Natural killer cell (primary cell): Measurements from ENCODE around the gene NANOS3. TPM values are rescaled to one million over a fixed set of nuclear protein-coding genes. Genes with fewer than 3 reads are reported as not detected.

Experiments
- ATAC-seq, 3 donors: fragments of 150-1000 bp in 2 of 3; fragments of 200-7000 bp in 1 of 3; cut with Tn5 transposase; 1 replicate in 1 of 3; 2 replicates in 2 of 3; pipeline ENCODE4 v1.10.0; 2021; ENCODE audit warnings: mild to moderate bottlenecking in 2 of 3, moderate library complexity in 2 of 3
- DNase-seq, 2 donors: peaks; one replicate each; pipeline versions ENCODE4 v3.0.0 to v3.0.0-alpha.2; 2013 to 2021; ENCODE audit warnings: mixed read lengths in 1 of 2
- H3K27ac ChIP-seq: one replicate; pipeline ENCODE4 v1.5.1; 2013; ENCODE audit warnings: mild to moderate bottlenecking, low read length
- H3K27me3 ChIP-seq: one replicate; pipeline ENCODE4 v1.6.1; 2013; ENCODE audit warnings: low read length; ENCODE audit not compliant: control insufficient read depth, insufficient read depth
- H3K36me3 ChIP-seq: one replicate; pipeline ENCODE4 v1.6.1; 2013; ENCODE audit warnings: low read length; ENCODE audit not compliant: control insufficient read depth, insufficient read depth
- H3K4me1 ChIP-seq: one replicate; pipeline ENCODE4 v1.6.1; 2013; ENCODE audit warnings: low read length; ENCODE audit not compliant: control insufficient read depth, insufficient read depth
- H3K4me3 ChIP-seq: one replicate; pipeline ENCODE4 v1.5.1; 2013; ENCODE audit warnings: low read length
- H3K9me3 ChIP-seq: one replicate; pipeline ENCODE4 v1.6.1; 2013; ENCODE audit warnings: low read length; ENCODE audit not compliant: control insufficient read depth, insufficient read depth
- H3K27ac Mint-ChIP-seq, 2 donors: one replicate each; pipeline ENCODE4 v1.8.0; 2022; ENCODE audit warnings: mild to moderate bottlenecking in 2 of 2, mixed read lengths in 2 of 2, moderate library complexity in 1 of 2
- H3K27me3 Mint-ChIP-seq, 2 donors: one replicate each; pipeline ENCODE4 v1.8.0; 2022; ENCODE audit warnings: low read depth in 2 of 2, mixed read lengths in 2 of 2
- H3K36me3 Mint-ChIP-seq: one replicate; pipeline ENCODE4 v1.8.0; 2022; ENCODE audit warnings: mixed read lengths
- H3K4me1 Mint-ChIP-seq, 2 donors: one replicate each; pipeline ENCODE4 v1.8.0; 2022; ENCODE audit warnings: mixed read lengths in 2 of 2
- H3K4me3 Mint-ChIP-seq: one replicate; pipeline ENCODE4 v1.8.0; 2022; ENCODE audit warnings: mild to moderate bottlenecking, moderate library complexity, mixed read lengths
- H3K9me3 Mint-ChIP-seq, 2 donors: one replicate each; pipeline ENCODE4 v1.8.0; 2022; ENCODE audit warnings: mixed read lengths in 2 of 2
- CTCF ChIP-seq: fragments of 200-600 bp; IDR thresholded peaks from one replicate; pipeline ENCODE4 v1.8.0; 2022; ENCODE audit warnings: antibody characterized with exemption
- WGBS: methylation state at CpG from one replicate; pipeline ENCODE4 v1.1.7; 2013; ENCODE audit warnings: missing lambda C conversion rate; ENCODE audit not compliant: insufficient coverage; 5-methylcytosine and 5-hydroxymethylcytosine counted together
- intact Hi-C: fragments of 100-400 bp; cut with micrococcal nuclease; formaldehyde crosslinking; loops from one replicate; pipeline ENCODE4 v1.14.2; 2022
- total RNA-seq, 4 donors: library from RNA; stranded (reverse); fragments of 120-200 nt in 1 of 4; gene quantifications; one replicate each; pipeline versions ENCODE4 v1.2.3 to v1.2.4, GENCODE V29; 2013 to 2022

Gene NANOS3
- total RNA-seq, 3 donors from 2014 or later (not counting 1 experiment from before 2014, with no cell fraction given) = 2.6 to 6.3 (median 3.0) TPM

DNA sequence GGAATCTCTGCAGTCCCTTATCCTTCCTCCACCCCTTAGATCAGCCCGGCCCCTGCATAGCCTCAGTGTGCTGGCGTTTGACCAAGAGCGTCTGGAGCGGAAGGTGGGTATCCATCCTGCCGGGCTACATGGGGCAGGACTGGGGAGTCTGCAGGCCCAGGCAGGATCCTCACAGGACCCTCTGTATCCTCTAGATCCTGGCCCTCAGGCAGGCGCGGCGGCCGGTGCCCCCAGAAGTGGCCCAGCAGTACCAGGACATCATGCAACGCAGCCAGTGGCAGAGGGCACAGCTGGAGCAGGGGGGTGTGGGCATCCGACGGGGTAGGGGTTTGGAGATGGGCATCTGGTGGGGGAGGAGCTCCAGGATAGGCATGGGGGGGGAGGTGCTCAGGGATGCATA is 52.4 kb downstream of the NANOS3 start:
- peaks cover 14% of the 10 kb centered on the region for H3K36me3 ChIP-seq
- no peak for DNase-seq
- Mint-ChIP-seq H3K4me1 (peaks cover 0 to under 1% of the 10 kb centered on the region in 2 donors), H3K27ac (no peak overlapping the region), H3K4me3 (no peak overlapping the region), H3K9me3 (no peaks in the 10 kb centered on the region), H3K36me3 (no peaks in the 10 kb centered on the region), H3K27me3 (peaks cover 0 to 7% of the 10 kb centered on the region in 2 donors)
- H3K27ac ChIP-seq = no peak overlapping the region
- H3K9me3 ChIP-seq = no peaks in the 10 kb centered on the region
- 93% methylated on average over 12 of the region's 12 CpGs for WGBS
- no peak for ATAC-seq
- no peak overlapping the region for H3K4me3 ChIP-seq
- no peak for TF ChIP-seq CTCF
- no peaks in the 10 kb centered on the region for H3K27me3 ChIP-seq
- intact Hi-C loops = no loop called here
- H3K4me1 ChIP-seq = no peaks in the 10 kb centered on the region

GRCh38 chr19:13929956-13930355 is 53.0 kb downstream of the NANOS3 start:
- H3K27ac ChIP-seq = no peak overlapping the region
- DNase-seq (no peak), ATAC-seq (no peak)
- Mint-ChIP-seq H3K27me3 (peaks cover 0 to 12% of the 10 kb centered on the region in 2 donors), H3K27ac (no peak overlapping the region), H3K4me1 (peaks cover 0 to 6% of the 10 kb centered on the region in 2 donors), H3K4me3 (no peak overlapping the region), H3K36me3 (no peaks in the 10 kb centered on the region), H3K9me3 (no peaks in the 10 kb centered on the region)
- H3K9me3 ChIP-seq = no peaks in the 10 kb centered on the region
- intact Hi-C loops = no loop called here
- TF ChIP-seq CTCF = no peak
- H3K4me1 ChIP-seq = no peaks in the 10 kb centered on the region
- no peak overlapping the region for H3K4me3 ChIP-seq
- H3K36me3 ChIP-seq = peaks cover 9% of the 10 kb centered on the region
- no peaks in the 10 kb centered on the region for H3K27me3 ChIP-seq
- WGBS = 94% methylated on average over 17 of the region's 17 CpGs

Other genes starting within 250 kb of the NANOS3 start
- 10 to 100 TPM; 25.7 to 35.4 (median 26.7) TPM for gene MRI1, start 112.6 kb upstream of the NANOS3 start, total RNA-seq
- gene C19orf53, start 102.7 kb upstream of the NANOS3 start, total RNA-seq = 10 to 100 TPM; 52.2 to 56.6 (median 54.7) TPM
- 1 to 10 TPM; 5.8 to 5.9 (median 5.9) TPM for gene ZSWIM4, start 81.7 kb upstream of the NANOS3 start, total RNA-seq
- 1 to 10 TPM; 3.8 to 7.7 (median 4.0) TPM for gene BRME1, start 29.0 kb downstream of the NANOS3 start, total RNA-seq
- gene CC2D1A, start 29.1 kb downstream of the NANOS3 start, total RNA-seq = 10 to 100 TPM; 42.8 to 49.3 (median 48.4) TPM
- under 1 TPM in 1 of 3 donors, not detected in 2; 0.61 TPM for gene PODNL1, start 61.3 kb downstream of the NANOS3 start, total RNA-seq
- gene DCAF15, start 75.4 kb downstream of the NANOS3 start, total RNA-seq = 100 to 1,000 TPM; 121 to 149 (median 124) TPM
- 10 to 100 TPM; 26.0 to 31.8 (median 30.5) TPM for gene RFX1, start 129.2 kb downstream of the NANOS3 start, total RNA-seq
- not detected for gene RLN3, start 151.0 kb downstream of the NANOS3 start, total RNA-seq
- 10 to 100 TPM; 38.4 to 61.1 (median 58.0) TPM for gene IL27RA, start 154.6 kb downstream of the NANOS3 start, total RNA-seq
- not detected for gene PALM3, start 184.9 kb downstream of the NANOS3 start, total RNA-seq
- 1 to 10 TPM; 2.4 to 4.1 (median 2.4) TPM for gene MISP3, start 195.7 kb downstream of the NANOS3 start, total RNA-seq
- gene C19orf67, start 208.6 kb downstream of the NANOS3 start, total RNA-seq = under 1 TPM in 2 of 3 donors, not detected in 1; 0.35 to 0.53 TPM
- 10 to 100 TPM; 30.8 to 33.0 (median 30.9) TPM for gene SAMD1, start 213.6 kb downstream of the NANOS3 start, total RNA-seq
- gene PRKACA, start 240.6 kb downstream of the NANOS3 start, total RNA-seq = 10 to 100 TPM; 68.6 to 71.8 (median 69.3) TPM